GM12801 (cell line): ENCODE data around the gene TRIM69.

Experiments used
- CTCF ChIP-seq: IDR thresholded peaks from one replicate; pipeline ENCODE4 v1.5.1; 2011; ENCODE audit warnings: control low read depth; ENCODE audit not compliant: insufficient read length; ENCODE audit errors: extremely low read depth

Gene TRIM69

GRCh38 chr15:44812029-44812517 is 75.7 kb downstream of the TRIM69 start:
- TF ChIP-seq CTCF: no peak

- no peak for TF ChIP-seq CTCF
Observed at GRCh38 chr15:44813231-44813630, 76.9 kb downstream of the TRIM69 start.
